GM19193 (cell line): ENCODE data around the gene OSBPL8.

Experiments used
- POLR2A ChIP-seq: IDR thresholded peaks from 4 replicates; pipeline ENCODE4 v1.6.1; 2011; ENCODE audit not compliant: insufficient read depth, insufficient read length; ENCODE audit errors: extremely low read depth

Gene OSBPL8

DNA sequence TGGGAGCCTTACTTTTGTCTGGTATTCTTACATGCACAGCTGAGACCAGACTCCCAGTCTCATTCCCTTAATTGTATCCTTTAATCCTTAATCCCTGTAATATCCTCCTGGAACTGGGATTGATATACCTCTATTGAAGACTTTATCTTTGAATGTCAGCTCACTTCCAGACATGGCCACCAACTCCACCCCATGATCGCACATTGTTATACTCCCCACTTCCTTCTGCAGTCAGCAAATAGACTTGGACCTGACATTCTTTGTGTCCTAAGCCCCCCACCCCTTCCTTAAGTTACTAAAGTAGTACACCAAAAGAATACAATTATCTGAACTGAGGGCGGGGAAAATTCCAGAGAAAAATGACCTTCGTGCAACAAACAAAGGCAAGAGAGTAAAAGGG lies 8.6 kb upstream of the OSBPL8 start:
- no peak for TF ChIP-seq POLR2A

DNA sequence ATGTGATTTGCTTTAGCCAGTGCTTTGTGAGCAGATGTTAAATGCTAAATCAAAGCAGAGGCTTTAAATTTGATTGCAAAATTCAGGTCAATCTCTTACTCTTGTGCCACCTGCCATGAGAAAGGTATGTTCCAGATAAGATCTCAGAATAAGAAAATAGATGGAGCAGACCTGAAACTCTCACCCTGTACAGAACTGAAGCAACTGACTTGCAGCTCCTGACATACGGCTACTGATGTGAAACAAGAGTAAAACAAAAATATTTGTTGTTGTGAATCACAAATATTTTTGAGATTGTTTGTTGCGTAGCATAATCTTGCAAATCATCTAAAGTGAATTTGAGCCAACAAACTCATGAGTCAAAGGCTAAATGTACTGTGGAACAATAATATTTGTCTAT lies 3.5 kb upstream of the OSBPL8 start:
- no peak for TF ChIP-seq POLR2A

DNA sequence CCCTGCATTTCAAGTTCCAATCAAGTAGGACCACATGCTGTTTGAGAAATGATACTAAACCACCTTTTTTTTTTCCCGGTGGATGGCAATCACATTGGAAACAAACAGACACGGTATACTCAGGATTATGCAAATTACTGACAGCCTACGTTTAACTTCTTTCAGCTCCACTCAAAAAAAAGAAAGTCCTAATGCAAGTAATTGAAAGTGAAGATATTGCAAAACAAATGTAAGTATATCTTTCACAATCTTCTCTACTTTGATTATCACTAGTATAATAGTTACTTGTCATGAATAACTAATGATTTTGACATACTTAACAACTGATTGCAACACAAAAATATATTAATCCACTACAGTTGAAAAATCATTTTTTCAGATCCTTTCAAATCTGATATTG lies 2.6 kb upstream of the OSBPL8 start:
- TF ChIP-seq POLR2A = no peak

DNA sequence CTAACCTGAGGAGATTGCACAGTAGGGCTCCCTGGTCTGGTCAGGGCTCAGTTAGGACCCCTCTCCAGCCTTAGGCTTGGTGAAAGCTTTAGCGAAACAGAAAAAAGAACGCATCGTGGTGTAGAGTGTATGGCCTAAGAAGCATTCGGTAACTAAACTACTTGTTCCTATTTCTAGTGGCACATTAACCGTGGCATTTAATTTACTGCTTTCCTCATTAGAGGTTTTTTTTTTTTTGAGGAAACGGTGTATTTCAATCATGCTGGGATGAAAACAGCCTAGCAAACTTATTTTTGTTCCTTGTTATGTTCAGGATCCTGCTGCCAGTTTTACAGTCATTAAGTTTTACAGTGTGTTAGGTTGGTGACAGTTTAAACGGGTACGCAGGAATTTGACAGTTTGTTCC lies 518 bp upstream of the OSBPL8 start:
- no peak for TF ChIP-seq POLR2A

DNA sequence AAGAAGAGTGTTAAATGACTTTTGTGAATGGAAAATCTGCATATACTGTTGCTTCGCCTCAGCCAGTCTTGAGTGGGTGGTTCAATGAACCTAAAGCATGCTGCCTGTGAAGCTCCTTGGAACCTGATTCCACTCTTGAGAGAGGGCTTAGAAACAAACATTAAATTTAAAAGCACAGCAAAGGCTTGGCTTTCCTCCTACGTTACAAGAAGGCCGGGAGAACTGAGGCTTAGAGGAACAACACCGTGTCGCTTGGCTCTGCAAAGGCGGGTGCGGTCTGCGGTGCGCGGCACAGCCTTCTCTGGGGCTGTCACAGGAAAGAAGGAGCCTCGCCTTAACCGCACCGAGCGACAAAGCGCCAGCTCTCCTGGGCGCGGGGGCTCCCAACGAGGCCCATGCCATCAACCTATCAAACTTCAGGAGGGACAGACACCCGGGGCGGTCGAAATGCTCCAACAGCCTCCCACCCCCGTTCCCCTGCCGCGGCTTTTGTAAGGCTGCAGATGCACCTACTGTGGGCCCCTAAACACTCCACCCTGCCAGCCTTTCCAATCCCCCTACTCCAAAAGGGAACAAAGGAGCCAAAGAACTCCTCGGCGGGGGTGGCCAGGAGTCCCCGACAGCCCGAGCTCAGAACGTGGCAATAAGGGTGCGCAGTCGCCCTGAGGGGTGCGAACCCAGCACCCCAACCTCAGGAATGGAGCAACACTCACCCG lies 729 bp downstream of the OSBPL8 start:
- TF ChIP-seq POLR2A = no peak

DNA sequence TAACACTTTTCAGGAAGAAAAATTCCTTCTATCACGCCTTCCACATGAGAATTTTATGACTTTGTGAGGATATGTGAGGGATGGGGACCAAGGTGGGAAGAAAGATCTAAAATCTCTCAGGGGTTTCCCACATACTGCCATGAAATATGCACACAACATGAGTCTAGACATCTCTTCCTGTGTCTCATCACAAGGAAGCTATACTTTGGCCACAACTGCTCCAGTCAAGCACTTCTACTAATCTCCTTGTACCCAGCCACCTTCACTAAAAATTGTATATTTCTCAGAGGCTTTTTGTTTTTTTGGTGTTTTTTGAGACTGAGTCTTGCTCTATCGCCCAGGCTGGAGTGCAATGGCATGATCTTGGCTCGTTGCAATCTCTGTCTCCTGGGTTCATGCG lies 3.2 kb downstream of the OSBPL8 start:
- no peak for TF ChIP-seq POLR2A

DNA sequence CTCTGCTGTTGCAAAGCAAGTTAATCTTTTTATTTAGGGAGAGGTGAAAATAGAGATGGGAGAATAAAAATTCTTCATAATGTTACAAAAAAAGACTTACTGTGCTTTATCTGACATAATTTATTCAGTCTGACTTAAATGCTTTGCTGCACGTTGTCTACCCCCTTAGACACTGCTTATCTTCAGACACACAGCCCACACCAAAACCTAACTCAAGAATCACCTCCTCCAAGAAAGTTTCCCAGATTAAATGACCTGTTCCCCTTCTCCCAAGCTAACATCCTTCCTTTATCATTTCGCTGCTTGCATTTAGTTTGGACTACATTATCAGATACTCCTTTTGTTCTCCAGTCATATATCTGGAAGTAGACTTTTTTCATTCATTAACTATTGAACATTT lies 3.8 kb downstream of the OSBPL8 start:
- TF ChIP-seq POLR2A = no peak

DNA sequence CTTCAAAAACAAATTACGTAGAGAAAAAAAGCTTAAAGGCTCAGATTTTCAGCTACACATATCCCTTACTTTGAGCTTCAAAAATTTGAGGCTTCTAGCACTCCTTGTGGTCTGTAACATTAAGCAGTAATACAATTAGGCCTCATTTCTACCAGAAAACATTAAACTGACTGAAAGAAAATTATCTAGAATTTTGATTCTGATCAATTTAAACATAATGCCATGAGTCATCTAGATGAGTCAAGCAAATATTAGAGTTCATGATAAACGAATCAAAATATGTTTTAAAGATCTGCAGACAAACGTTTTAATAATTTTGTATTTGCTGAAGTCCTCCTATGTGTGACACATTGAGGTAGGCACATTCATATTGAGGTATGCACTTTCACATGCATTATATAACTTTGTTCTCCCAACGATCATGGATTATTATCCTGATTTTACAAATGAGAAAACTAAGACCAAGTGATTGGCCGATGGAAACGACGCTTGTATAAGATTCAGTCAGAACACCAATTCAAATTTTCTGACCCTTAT lies 4.3 kb downstream of the OSBPL8 start:
- TF ChIP-seq POLR2A = no peak

DNA sequence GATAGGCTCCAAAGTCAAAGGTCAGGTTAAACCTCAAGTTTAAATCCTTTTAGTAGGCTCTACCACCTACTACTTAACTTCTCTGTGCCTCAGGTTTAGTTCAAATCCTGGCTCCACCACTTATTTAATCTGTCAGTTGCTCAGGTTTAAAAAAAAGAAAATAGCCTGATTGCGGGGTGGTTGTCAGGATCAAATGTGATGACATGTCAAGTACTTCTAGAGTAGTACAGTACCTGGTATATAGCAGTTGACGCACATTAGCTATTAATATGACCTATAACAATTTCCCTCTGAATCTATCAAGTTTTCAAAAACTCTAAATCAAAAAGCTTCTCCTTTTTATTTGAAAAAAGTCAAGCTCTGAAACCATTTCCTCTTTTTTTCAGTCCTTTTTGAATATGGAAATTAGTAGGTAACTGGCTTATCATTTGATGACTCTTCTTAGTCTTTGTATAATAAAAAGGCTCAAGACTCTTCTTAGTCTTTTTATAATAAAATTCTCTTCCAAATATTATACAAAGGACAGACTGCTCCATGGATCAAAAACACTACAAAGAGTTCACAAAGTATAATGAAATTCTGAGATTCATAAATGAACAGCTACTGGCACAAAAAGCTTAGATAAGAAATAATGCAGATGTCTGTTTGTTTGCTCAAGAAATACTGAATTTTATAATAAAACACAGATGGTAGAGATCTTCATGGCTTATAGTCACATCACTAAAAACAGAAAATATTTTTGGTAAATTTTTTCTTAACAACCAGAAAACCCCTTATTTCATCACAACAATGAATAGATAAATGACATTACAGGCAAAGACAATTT lies 5.0 kb downstream of the OSBPL8 start:
- TF ChIP-seq POLR2A = no peak

DNA sequence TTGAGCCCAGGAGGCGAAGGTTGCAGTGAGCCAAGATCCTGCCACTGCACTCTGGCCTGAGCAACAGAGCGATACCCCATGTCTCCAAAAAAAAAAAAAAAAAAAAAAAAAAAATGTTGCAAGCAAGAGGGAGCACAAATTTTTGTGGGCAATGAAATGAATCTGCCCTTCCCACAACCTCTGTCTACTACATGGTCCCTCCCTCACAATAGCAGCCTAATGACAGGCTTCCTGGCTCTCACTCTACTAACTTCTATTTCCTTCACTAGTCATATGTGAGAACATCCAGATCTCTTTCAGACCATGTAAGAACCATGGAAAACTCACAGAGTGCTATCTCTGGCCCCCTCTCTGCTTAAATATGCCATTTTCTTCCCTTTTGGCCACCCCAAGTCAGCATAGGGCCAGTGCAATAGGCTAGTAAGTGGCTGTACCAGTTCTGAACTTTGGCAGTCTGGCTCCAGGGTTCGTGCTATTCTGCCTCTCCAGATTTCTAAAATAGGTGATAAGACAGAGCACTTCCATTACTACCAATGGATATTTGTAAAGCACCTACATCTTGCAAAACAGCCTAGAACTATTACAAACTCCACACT lies 7.1 kb downstream of the OSBPL8 start:
- no peak for TF ChIP-seq POLR2A

DNA sequence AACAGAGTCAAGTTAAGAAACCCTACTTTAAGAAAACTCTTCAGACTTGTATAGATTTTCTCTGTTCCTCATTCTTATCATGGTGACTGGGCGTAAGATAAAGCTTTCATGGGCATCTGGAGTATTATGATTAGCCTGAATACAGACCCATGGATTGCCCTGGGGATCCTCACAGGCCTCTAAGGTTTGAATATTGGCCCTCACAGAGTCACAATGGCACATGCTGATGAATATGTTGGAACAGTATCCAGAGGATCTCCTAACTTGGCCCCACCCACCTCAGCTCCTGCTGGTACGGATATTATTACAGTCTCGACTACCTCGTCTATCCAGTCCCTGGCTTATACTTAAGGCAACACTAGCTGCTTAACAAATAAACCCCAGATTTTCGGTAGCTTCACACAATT lies 8.1 kb downstream of the OSBPL8 start:
- no peak for TF ChIP-seq POLR2A

DNA sequence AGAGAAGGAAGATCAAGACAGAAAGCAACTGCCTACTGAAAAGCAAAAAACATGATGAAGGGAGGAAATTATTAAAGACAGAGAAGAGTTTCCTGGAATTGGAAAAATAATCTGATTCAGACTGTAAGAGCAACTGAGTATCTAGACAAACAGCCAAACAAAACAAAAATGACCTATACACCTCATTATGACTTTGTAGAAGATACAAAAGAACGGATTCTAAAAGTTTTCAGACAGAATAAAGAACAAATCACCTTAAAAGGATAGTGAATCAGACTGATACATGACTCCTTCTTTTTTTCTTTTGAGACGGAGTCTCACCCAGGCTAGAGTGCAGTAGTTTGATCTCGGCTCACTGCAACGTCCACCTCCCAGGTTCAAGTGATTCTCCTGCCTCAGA lies 10.4 kb downstream of the OSBPL8 start:
- no peak for TF ChIP-seq POLR2A

DNA sequence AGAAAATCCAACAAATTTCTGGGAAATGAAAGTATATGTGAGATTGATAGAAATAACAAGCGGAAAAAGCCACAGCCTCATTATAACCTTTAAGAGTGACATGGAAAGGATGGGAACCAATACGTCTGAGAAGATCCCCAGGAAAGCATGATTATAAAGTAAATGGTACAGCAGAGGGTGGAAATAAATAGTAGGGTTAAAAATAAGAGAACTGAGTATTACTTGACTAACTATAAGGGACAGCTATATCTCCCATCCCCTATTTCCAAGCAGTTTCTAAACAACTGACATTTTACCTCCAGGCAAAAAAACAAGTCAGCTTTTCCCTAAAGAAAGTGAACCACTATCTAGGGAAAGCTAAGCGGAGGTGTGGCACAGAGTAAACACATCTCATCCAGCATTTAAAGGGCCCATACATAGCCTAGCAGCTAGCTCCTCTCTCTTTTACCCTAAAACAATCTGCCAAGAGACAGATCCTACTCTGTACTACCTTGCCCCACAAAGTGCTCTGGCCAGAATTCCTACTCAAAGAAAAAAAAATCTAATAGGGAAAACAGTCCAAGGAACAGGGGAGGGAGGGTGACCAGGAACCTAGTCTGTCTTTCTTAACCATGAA lies 11.2 kb downstream of the OSBPL8 start:
- no peak for TF ChIP-seq POLR2A

DNA sequence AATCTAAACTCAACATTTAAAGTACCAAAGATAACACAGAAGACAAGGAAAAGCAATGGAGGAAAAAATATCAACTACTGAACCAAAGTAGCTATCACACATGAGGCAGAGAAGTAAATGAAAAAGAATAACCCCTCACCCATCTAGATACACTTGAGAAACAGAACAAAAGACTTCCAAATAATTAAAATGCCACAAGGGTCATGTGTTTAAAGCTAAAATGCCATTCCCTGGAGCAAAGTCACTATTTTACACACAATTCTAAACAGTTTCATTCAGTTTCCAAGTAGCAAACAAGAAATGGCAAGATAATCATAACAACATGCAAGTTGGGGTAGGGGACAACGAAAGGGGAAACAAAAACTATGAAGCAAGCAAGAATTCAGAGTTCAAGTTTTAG lies 12.0 kb downstream of the OSBPL8 start:
- TF ChIP-seq POLR2A = no peak

DNA sequence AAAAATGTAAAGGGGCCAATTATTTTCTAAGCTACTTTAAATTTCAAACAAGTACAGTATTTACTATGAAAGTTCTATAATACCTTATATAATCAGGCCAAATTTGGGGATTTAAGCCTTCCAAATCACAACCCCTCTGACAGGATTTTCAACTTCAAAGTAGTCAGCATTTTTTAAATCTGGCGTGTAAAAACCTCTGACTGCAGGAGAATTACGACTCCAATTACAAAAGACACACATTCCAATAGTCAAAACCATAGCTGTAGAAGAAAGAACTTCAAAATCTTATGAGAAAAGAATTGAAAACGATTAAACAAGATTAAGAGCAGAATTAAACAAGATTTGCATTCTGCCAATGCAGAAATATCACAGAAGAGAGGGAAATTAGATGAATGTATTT lies 12.7 kb downstream of the OSBPL8 start:
- TF ChIP-seq POLR2A = no peak
